DMS114 treated with DMSO at 0.1 percent for 48 hours (cell line): ENCODE data around the gene GRIN2D.

Source experiments
- DNase-seq: peaks from one replicate; lab custom pipeline; 2025; ENCODE audit not compliant: unreplicated experiment; lab: John Stamatoyannopoulos, UW

GRIN2D gene

GRCh38 chr19:48393559-48394330, at the start of gene GRIN2D:
GRIN2D (plus strand) TSS chr19:48393668; CDS start chr19:48398393, 4,725 bp downstream.
- DNase-seq: no peak

- DNase-seq: no peak
Measured at GRCh38 chr19:48344892-48345291, 48.6 kb upstream of the GRIN2D start.

GRCh38 chr19:48346191-48346590, 47.3 kb upstream of the GRIN2D start:
- no peak for DNase-seq

- DNase-seq: no peak
Measured at GRCh38 chr19:48348045-48348444, 45.4 kb upstream of the GRIN2D start.

GRCh38 chr19:48348737-48349136, 44.7 kb upstream of the GRIN2D start:
- DNase-seq: no peak

- DNase-seq: no peak
Measured at GRCh38 chr19:48350856-48351255, 42.6 kb upstream of the GRIN2D start.

GRCh38 chr19:48351341-48351752, 42.1 kb upstream of the GRIN2D start:
- DNase-seq: no peak

- no peak for DNase-seq
Measured at GRCh38 chr19:48353677-48354076, 39.8 kb upstream of the GRIN2D start.

- DNase-seq: no peak
Measured at GRCh38 chr19:48354332-48354992, 39.0 kb upstream of the GRIN2D start.

- DNase-seq: no peak
Measured at GRCh38 chr19:48355365-48355954, 38.0 kb upstream of the GRIN2D start.

GRCh38 chr19:48359123-48359522, 34.3 kb upstream of the GRIN2D start:
- no peak for DNase-seq

GRCh38 chr19:48361912-48362311, 31.6 kb upstream of the GRIN2D start:
- DNase-seq: no peak

GRCh38 chr19:48362716-48363499, 30.6 kb upstream of the GRIN2D start:
- peak; percentile 86 for DNase-seq

- DNase-seq: no peak
Measured at GRCh38 chr19:48363500-48363809, 30.0 kb upstream of the GRIN2D start.

GRCh38 chr19:48363810-48364597, 29.5 kb upstream of the GRIN2D start, which contains the start of the genes SYNGR4 and TMEM143:
SYNGR4 (plus strand) TSS chr19:48364367; CDS start chr19:48365843, 1,476 bp downstream.
TMEM143 (minus strand) TSS chr19:48363940; CDS start chr19:48363920, 20 bp downstream.
- peak; percentile 93 for DNase-seq

- DNase-seq: no peak
Measured at GRCh38 chr19:48364598-48365348, 28.7 kb upstream of the GRIN2D start.

- DNase-seq: no peak
Measured at GRCh38 chr19:48365602-48366001, 27.9 kb upstream of the GRIN2D start.

- DNase-seq: no peak
Measured at GRCh38 chr19:48367855-48368254, 25.6 kb upstream of the GRIN2D start.

GRCh38 chr19:48368936-48369335, 24.5 kb upstream of the GRIN2D start:
- no peak for DNase-seq

- no peak for DNase-seq
Measured at GRCh38 chr19:48370955-48371354, 22.5 kb upstream of the GRIN2D start.
